GM19438 (cell line): Measurements from ENCODE around the gene CLIC5.

ENCODE experiments used
- ATAC-seq: cut with Tn5 transposase; IDR thresholded peaks from one replicate; pipeline ENCODE4 v1.9.1; 2021; ENCODE audit warnings: low read depth; ENCODE audit not compliant: unreplicated experiment

CLIC5 gene

GRCh38 chr6:46000905-46001304 is 14.8 kb downstream of the CLIC5 start:
- no peak for ATAC-seq

GRCh38 chr6:45998524-45998923 is 17.1 kb downstream of the CLIC5 start:
- ATAC-seq: no peak

- no peak for ATAC-seq
Measured at GRCh38 chr6:45997875-45998506, 17.7 kb downstream of the CLIC5 start.

- no peak for ATAC-seq
Measured at GRCh38 chr6:45991189-45991588, 24.5 kb downstream of the CLIC5 start.

- no peak for ATAC-seq
Measured at GRCh38 chr6:45990162-45990561, 25.5 kb downstream of the CLIC5 start.

GRCh38 chr6:45988635-45989034 is 27.0 kb downstream of the CLIC5 start:
- no peak for ATAC-seq

- no peak for ATAC-seq
Measured at GRCh38 chr6:45987856-45988255, 27.8 kb downstream of the CLIC5 start.

- ATAC-seq: no peak
Measured at GRCh38 chr6:45986746-45987274, 28.9 kb downstream of the CLIC5 start.

GRCh38 chr6:45984788-45985425 is 30.8 kb downstream of the CLIC5 start:
- ATAC-seq: no peak

- no peak for ATAC-seq
Measured at GRCh38 chr6:45984347-45984746, 31.3 kb downstream of the CLIC5 start.

GRCh38 chr6:45983062-45983461 is 32.6 kb downstream of the CLIC5 start:
- ATAC-seq: no peak

GRCh38 chr6:45982280-45983036 is 33.2 kb downstream of the CLIC5 start:
- ATAC-seq: no peak

- ATAC-seq: no peak
Measured at GRCh38 chr6:45981046-45981445, 34.6 kb downstream of the CLIC5 start.

- ATAC-seq: no peak
Measured at GRCh38 chr6:45979311-45979710, 36.3 kb downstream of the CLIC5 start.

- ATAC-seq: no peak
Measured at GRCh38 chr6:45974596-45974995, 41.1 kb downstream of the CLIC5 start.

- no peak for ATAC-seq
Measured at GRCh38 chr6:45972795-45973503, 42.7 kb downstream of the CLIC5 start.

- no peak for ATAC-seq
Measured at GRCh38 chr6:45971287-45971686, 44.4 kb downstream of the CLIC5 start.

GRCh38 chr6:45970326-45970725 is 45.3 kb downstream of the CLIC5 start:
- ATAC-seq: no peak

- ATAC-seq: no peak
Measured at GRCh38 chr6:45969883-45970282, 45.8 kb downstream of the CLIC5 start.

- no peak for ATAC-seq
Measured at GRCh38 chr6:45969026-45969425, 46.6 kb downstream of the CLIC5 start.

GRCh38 chr6:45967363-45967762 is 48.3 kb downstream of the CLIC5 start:
- no peak for ATAC-seq
